ENCODE results near the gene PEMT. TPM values are rescaled to one million over a fixed set of nuclear protein-coding genes. Genes with fewer than 3 reads are reported as not detected.
A peak's percentile ranks its signal among the peaks of the same experiment; 100 is the strongest.

The PEMT gene
- total RNA-seq, 1 donor from 2014 or later = 31.1 TPM

GRCh38 chr17:17499402-17500145, 91.9 kb downstream of the PEMT start:
- Mint-ChIP-seq H3K4me1 (ENCODE audit: low read depth) (peaks cover 10% of the 10 kb centered on the region), H3K9me3 (ENCODE audit: low read depth) (no peaks in the 10 kb centered on the region), H3K27me3 (ENCODE audit: low read depth) (peaks cover 6% of the 10 kb centered on the region), H3K36me3 (ENCODE audit: low read depth) (peaks cover 1% of the 10 kb centered on the region), H3K27ac (ENCODE audit: unreplicated experiment) (no peak overlapping the region), H3K4me3 (ENCODE audit: unreplicated experiment) (no peak overlapping the region)
- no peak for DNase-seq (ENCODE audit: low spot score)
- no peak for TF ChIP-seq CTCF (IDR thresholded peaks at IDR 0.05)

GRCh38 chr17:17498606-17499301, 92.8 kb downstream of the PEMT start:
- no peak overlapping the region for H3K4me3 Mint-ChIP-seq (ENCODE audit: unreplicated experiment)
- peak; percentile 83 for DNase-seq (ENCODE audit: low spot score)
- H3K9me3 Mint-ChIP-seq (ENCODE audit: low read depth) = no peaks in the 10 kb centered on the region
- H3K4me1 Mint-ChIP-seq (ENCODE audit: low read depth) = peaks cover 12% of the 10 kb centered on the region
- no peak overlapping the region for H3K27ac Mint-ChIP-seq (ENCODE audit: unreplicated experiment)
- TF ChIP-seq CTCF (IDR thresholded peaks at IDR 0.05) = no peak
- peaks cover 6% of the 10 kb centered on the region for H3K27me3 Mint-ChIP-seq (ENCODE audit: low read depth)
- H3K36me3 Mint-ChIP-seq (ENCODE audit: low read depth) = peaks cover 1% of the 10 kb centered on the region

GRCh38 chr17:17497845-17498520, 93.5 kb downstream of the PEMT start:
- no peak for TF ChIP-seq CTCF (IDR thresholded peaks at IDR 0.05)
- peaks cover 12% of the 10 kb centered on the region for H3K4me1 Mint-ChIP-seq (ENCODE audit: low read depth)
- no peak overlapping the region for H3K4me3 Mint-ChIP-seq (ENCODE audit: unreplicated experiment)
- no peak overlapping the region for H3K27ac Mint-ChIP-seq (ENCODE audit: unreplicated experiment)
- DNase-seq (ENCODE audit: low spot score) = no peak
- no peaks in the 10 kb centered on the region for H3K9me3 Mint-ChIP-seq (ENCODE audit: low read depth)
- peaks cover 5% of the 10 kb centered on the region for H3K27me3 Mint-ChIP-seq (ENCODE audit: low read depth)
- peaks cover 1% of the 10 kb centered on the region for H3K36me3 Mint-ChIP-seq (ENCODE audit: low read depth)

GRCh38 chr17:17497065-17497844, 94.3 kb downstream of the PEMT start:
- DNase-seq (ENCODE audit: low spot score) = no peak
- peak; percentile 10 for TF ChIP-seq CTCF (IDR thresholded peaks at IDR 0.05)
- no peak overlapping the region for H3K4me3 Mint-ChIP-seq (ENCODE audit: unreplicated experiment)
- peaks cover 2% of the 10 kb centered on the region for H3K27me3 Mint-ChIP-seq (ENCODE audit: low read depth)
- H3K4me1 Mint-ChIP-seq (ENCODE audit: low read depth) = peaks cover 12% of the 10 kb centered on the region
- H3K36me3 Mint-ChIP-seq (ENCODE audit: low read depth) = peaks cover 3% of the 10 kb centered on the region
- H3K27ac Mint-ChIP-seq (ENCODE audit: unreplicated experiment) = no peak overlapping the region
- H3K9me3 Mint-ChIP-seq (ENCODE audit: low read depth) = no peaks in the 10 kb centered on the region

Data from chondrocyte (in vitro differentiated cells).